Heart left ventricle (tissue), 16 donors: ENCODE measurements around the gene DCAF5. TPM values are rescaled to one million over a fixed set of nuclear protein-coding genes. Genes with fewer than 3 reads are reported as not detected.

Experiments used
- ATAC-seq, 4 donors: fragments of 200-7000 bp; cut with Tn5 transposase; one replicate each; pipeline ENCODE4 v1.9.1; 2020 to 2022; ENCODE audit warnings: moderate library complexity in 4 of 4, mild to moderate bottlenecking in 3 of 4, moderate number of reproducible peaks in 1 of 4
- DNase-seq, 5 donors: peaks; one replicate each; pipeline ENCODE4 v3.0.0-alpha.2; 2020
- H3K27ac ChIP-seq, 12 donors: fragments of 200-600 bp; sonication (generic) in 4 of 12; one replicate each; pipeline versions ENCODE4 v1.5.0 to v1.8.0; 2016 to 2022; ENCODE audit warnings: mild to moderate bottlenecking in 2 of 12
- H3K27me3 ChIP-seq, 9 donors: fragments of 200-600 bp; sonication (generic) in 2 of 9; one replicate each; pipeline versions ENCODE4 v1.5.1 to v1.8.0; 2016 to 2022; ENCODE audit warnings: mild to moderate bottlenecking in 3 of 9
- H3K36me3 ChIP-seq, 9 donors: fragments of 200-600 bp; sonication (generic) in 2 of 9; one replicate each; pipeline versions ENCODE4 v1.5.0 to v1.8.0; 2018 to 2022; ENCODE audit warnings: mild to moderate bottlenecking in 2 of 9
- H3K4me1 ChIP-seq, 12 donors: fragments of 200-600 bp; sonication (generic) in 4 of 12; one replicate each; pipeline versions ENCODE4 v1.5.0 to v1.8.0; 2016 to 2022; ENCODE audit warnings: mild to moderate bottlenecking in 3 of 12
- H3K4me3 ChIP-seq, 12 donors: fragments of 200-600 bp; sonication (generic) in 4 of 12; one replicate each; pipeline versions ENCODE4 v1.5.0 to v1.8.0; 2017 to 2022; ENCODE audit warnings: mild to moderate bottlenecking in 9 of 12, moderate library complexity in 4 of 12
- H3K9me3 ChIP-seq, 12 donors: fragments of 200-600 bp; sonication (generic) in 4 of 12; one replicate each; pipeline versions ENCODE4 v1.5.0 to v1.8.0; 2016 to 2022; ENCODE audit warnings: mild to moderate bottlenecking in 1 of 12
- POLR2A ChIP-seq, 2 donors: fragments of 450-650 bp; IDR thresholded peaks; one replicate each; pipeline ENCODE4 v1.6.1; 2017; ENCODE audit warnings: antibody characterized with exemption in 2 of 2, mild to moderate bottlenecking in 2 of 2, moderate library complexity in 2 of 2
- WGBS, 4 donors: extraction: QIAGEN DNeasy Blood & Tissue Kit in 2 of 4; methylation state at CpG; one replicate each; pipeline versions ENCODE4 v1.1.5 to v1.1.7; 2013 to 2018; 5-methylcytosine and 5-hydroxymethylcytosine counted together
- intact Hi-C, 10 donors: fragments of 100-400 bp; cut with DNase I; formaldehyde crosslinking; loops; one replicate each; pipeline versions ENCODE4 v1.11.1 to v1.14.2; 2022
- polyA plus RNA-seq, 2 donors: library from polyadenylated mRNA; stranded (reverse); fragments of 200-250 nt; gene quantifications; one replicate each; pipeline ENCODE4 v1.2.3, GENCODE V29; 2013
- total RNA-seq, 9 donors: library from RNA; depleted of rRNA in 2 of 9; stranded (reverse); fragments of >200 nt in 2 of 9; fragmentation: NEBNext Ultra II Directional in 3 of 9; extraction: Animal tissue kit (Norgen Biotek cat#: 25700) in 3 of 9; gene quantifications; one replicate each; pipeline versions ENCODE4 v1.1.0 to v1.2.4, GENCODE V29; 2016 to 2023
- TF ChIP-seq, protein P1 (sequence below), 12 donors: fragments of 200-600 bp; sonication (generic) in 4 of 12; IDR thresholded peaks; one replicate each; pipeline versions ENCODE4 v1.5.0 to v1.8.0; 2018 to 2022; ENCODE audit warnings: antibody characterized with exemption in 12 of 12, mild to moderate bottlenecking in 5 of 12
- donor health status: ischemic (EF 13 %, LVEDD 7.1; RV severe dilation, severe dysfunction).
- donor health status: healthy with polysubstance abuse.
- donor health status: DM: no; HTN: yes; CAD: no.
- donor health status: DM: no; HTN: no; CAD: no.
- donor health status: ischemic (EF 25% LVEDD 6.9; RV normal size, moderate dysfunction).
- donor health status: ischemic (EF 25% LVEDD 5.7; RV mildly dilated, moderate dysfunction).
- donor health status: healthy.
- donor health status: DM: yes; HTN: yes; CAD: no.
- donor health status: ischemic (EF 35%, LVEDD 5.7; RV mildly dilated, moderate dysfunction).
- donor health status: nonischemic (EF 11% LVEDD 7.7; RV severe dilation, severe dysfunction).
- donor health status: DM: yes; HTN: yes; CAD: no.
- donor health status: PGD.
- donor health status: ischemic (EF 29% LVEDD 5.4; RV normal size, mild dysfunction).
- donor health status: nonischemic (EF 23%, LVEDD 6.1; RV moderate dilation, normal function).

The DCAF5 gene
- total and polyA plus RNA-seq, 11 donors = 16.8 to 71.7 (median 58.8) TPM

DNA sequence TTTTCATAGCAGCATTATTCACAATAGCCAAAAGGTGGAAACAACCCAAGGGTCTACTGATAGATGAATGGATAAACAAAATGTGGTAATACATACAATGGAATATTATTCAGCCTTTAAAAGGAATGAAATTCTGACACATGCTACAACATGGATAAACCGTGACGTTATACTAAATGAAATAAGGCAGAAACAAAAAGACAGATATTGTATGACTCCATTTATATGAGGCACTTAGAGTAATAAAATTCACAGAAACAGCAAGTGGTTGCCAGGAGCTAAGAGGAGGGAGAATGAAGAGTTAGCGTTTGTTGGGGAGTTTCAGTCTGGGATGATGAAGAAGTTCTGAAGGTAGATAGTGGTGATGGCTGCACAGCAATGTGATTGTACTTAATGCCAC is 76.6 kb downstream of the DCAF5 start:
- Histone ChIP-seq H3K36me3 (peaks cover 0 to 70% (median 47%) of the 10 kb centered on the region in 9 donors), H3K9me3 (no peaks in the 10 kb centered on the region), H3K27me3 (no peaks in the 10 kb centered on the region), H3K27ac (peak overlapping the region in 1 of 12 donors; percentile 69), H3K4me1 (peaks cover 0 to 40% (median 16%) of the 10 kb centered on the region in 12 donors), H3K4me3 (no peak overlapping the region)
- 76 to 83% (median 80%) methylated on average over 3 of the region's 3 CpGs for WGBS, 4 donors
- ATAC-seq = no peak
- no peak for TF ChIP-seq POLR2A (IDR thresholded peaks at IDR 0.05)
- TF ChIP-seq, protein P1, sequence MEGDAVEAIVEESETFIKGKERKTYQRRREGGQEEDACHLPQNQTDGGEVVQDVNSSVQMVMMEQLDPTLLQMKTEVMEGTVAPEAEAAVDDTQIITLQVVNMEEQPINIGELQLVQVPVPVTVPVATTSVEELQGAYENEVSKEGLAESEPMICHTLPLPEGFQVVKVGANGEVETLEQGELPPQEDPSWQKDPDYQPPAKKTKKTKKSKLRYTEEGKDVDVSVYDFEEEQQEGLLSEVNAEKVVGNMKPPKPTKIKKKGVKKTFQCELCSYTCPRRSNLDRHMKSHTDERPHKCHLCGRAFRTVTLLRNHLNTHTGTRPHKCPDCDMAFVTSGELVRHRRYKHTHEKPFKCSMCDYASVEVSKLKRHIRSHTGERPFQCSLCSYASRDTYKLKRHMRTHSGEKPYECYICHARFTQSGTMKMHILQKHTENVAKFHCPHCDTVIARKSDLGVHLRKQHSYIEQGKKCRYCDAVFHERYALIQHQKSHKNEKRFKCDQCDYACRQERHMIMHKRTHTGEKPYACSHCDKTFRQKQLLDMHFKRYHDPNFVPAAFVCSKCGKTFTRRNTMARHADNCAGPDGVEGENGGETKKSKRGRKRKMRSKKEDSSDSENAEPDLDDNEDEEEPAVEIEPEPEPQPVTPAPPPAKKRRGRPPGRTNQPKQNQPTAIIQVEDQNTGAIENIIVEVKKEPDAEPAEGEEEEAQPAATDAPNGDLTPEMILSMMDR (IDR thresholded peaks at IDR 0.05) = no peak
- intact Hi-C loops = no loop called here
- no peak for DNase-seq

DNA sequence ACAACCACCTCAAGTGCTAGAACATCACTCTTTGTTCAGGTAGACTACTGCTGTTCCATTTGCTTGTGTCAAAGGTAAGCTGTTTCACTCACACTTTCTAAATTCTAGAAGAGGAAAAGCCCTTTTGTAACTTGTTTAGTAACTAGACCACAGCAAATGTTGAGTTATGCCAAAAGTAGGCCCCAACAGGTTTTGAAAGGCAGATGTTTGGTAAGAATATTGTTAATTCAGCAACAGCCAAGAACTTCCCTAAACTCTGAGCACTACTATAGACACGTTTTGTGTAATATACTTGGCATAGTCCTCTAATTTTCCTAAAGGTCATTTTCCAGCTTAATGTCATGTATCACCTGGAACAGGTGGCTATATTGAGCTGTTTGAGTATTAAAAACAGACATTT is 79.0 kb downstream of the DCAF5 start:
- Histone ChIP-seq H3K4me3 (no peak overlapping the region), H3K9me3 (no peaks in the 10 kb centered on the region), H3K27ac (no peak overlapping the region), H3K27me3 (no peaks in the 10 kb centered on the region), H3K36me3 (peaks cover 0 to 82% (median 57%) of the 10 kb centered on the region in 9 donors), H3K4me1 (peaks cover 0 to 29% (median 7%) of the 10 kb centered on the region in 12 donors)
- intact Hi-C loops = no loop called here
- no peak for ATAC-seq
- TF ChIP-seq POLR2A (IDR thresholded peaks at IDR 0.05) = no peak
- TF ChIP-seq, protein P1 (IDR thresholded peaks at IDR 0.05) = no peak
- WGBS, 4 donors = 65 to 77% (median 69%) methylated on average over 1 of the region's 1 CpG
- no peak for DNase-seq

- ATAC-seq (no peak), DNase-seq (no peak)
- intact Hi-C loops = no loop called here
- H3K4me1 ChIP-seq = peaks cover 0 to 28% (median 3%) of the 10 kb centered on the region in 12 donors
- no peak overlapping the region for H3K4me3 ChIP-seq
- no peaks in the 10 kb centered on the region for H3K9me3 ChIP-seq
- H3K27me3 ChIP-seq = no peaks in the 10 kb centered on the region
- WGBS, 4 donors = 81 to 90% (median 89%) methylated on average over 5 of the region's 5 CpGs
- TF ChIP-seq, protein P1 (IDR thresholded peaks at IDR 0.05) = no peak
- TF ChIP-seq POLR2A (IDR thresholded peaks at IDR 0.05) = no peak
- peaks cover 0 to 81% (median 61%) of the 10 kb centered on the region in 9 donors for H3K36me3 ChIP-seq
- H3K27ac ChIP-seq = no peak overlapping the region
Measured at GRCh38 chr14:69073429-69073828, 79.5 kb downstream of the DCAF5 start.

GRCh38 chr14:69072584-69072983 is 80.3 kb downstream of the DCAF5 start:
- peaks cover 0 to 89% (median 69%) of the 10 kb centered on the region in 9 donors for H3K36me3 ChIP-seq

More at GRCh38 chr14:69072584-69072983, 80.3 kb downstream of the DCAF5 start:
- WGBS, 4 donors = 68 to 78% (median 71%) methylated on average over 2 of the region's 2 CpGs
- DNase-seq (no peak), ATAC-seq (no peak)
- H3K27ac ChIP-seq = no peak overlapping the region
- intact Hi-C loops = no loop called here
- peaks cover 0 to 23% (median 0%) of the 10 kb centered on the region in 12 donors for H3K4me1 ChIP-seq
- no peaks in the 10 kb centered on the region for H3K9me3 ChIP-seq
- H3K27me3 ChIP-seq = no peaks in the 10 kb centered on the region
- H3K4me3 ChIP-seq = no peak overlapping the region
- TF ChIP-seq, protein P1 (IDR thresholded peaks at IDR 0.05) = no peak
- TF ChIP-seq POLR2A (IDR thresholded peaks at IDR 0.05) = no peak
